Nephron (organoid): ENCODE measurements around the gene JAZF1.
A peak's percentile ranks its signal among the peaks of the same experiment; 100 is the strongest.

Experiments
- H3K27ac Mint-ChIP-seq, 3 experiments: 2 replicates each; pipeline ENCODE4 v1.8.0; 2020; ENCODE audit warnings: mixed read lengths in 3 of 3, mild to moderate bottlenecking in 2 of 3, moderate library complexity in 1 of 3
- H3K27me3 Mint-ChIP-seq: 2 replicates; pipeline ENCODE4 v1.8.0; 2021; ENCODE audit warnings: low read depth, mild to moderate bottlenecking, moderate library complexity, mixed read lengths
- H3K36me3 Mint-ChIP-seq: 2 replicates; pipeline ENCODE4 v1.8.0; 2020; ENCODE audit warnings: low read depth, mixed read lengths
- H3K4me1 Mint-ChIP-seq: 2 replicates; pipeline ENCODE4 v1.8.0; 2020; ENCODE audit warnings: mixed read lengths
- H3K4me3 Mint-ChIP-seq, 3 experiments: 2 replicates each; pipeline ENCODE4 v1.8.0; 2020; ENCODE audit warnings: mild to moderate bottlenecking in 3 of 3, mixed read lengths in 3 of 3, moderate library complexity in 2 of 3
- H3K9me3 Mint-ChIP-seq: 2 replicates; pipeline ENCODE4 v1.8.0; 2020; ENCODE audit warnings: mixed read lengths
- CTCF ChIP-seq, 3 experiments: fragments of 200-600 bp; sonication (generic); IDR thresholded peaks; one replicate each; pipeline ENCODE4 v1.5.0; 2021; ENCODE audit warnings: antibody characterized with exemption in 3 of 3; ENCODE audit not compliant: unreplicated experiment in 3 of 3

Gene JAZF1

GRCh38 chr7:28060371-28060950, 120.1 kb downstream of the JAZF1 start:
- Mint-ChIP-seq H3K27me3 (no peaks in the 10 kb centered on the region), H3K27ac (peak overlapping the region; percentile 14 to 46 (median 25)), H3K4me1 (peaks cover 41% of the 10 kb centered on the region), H3K4me3 (no peak overlapping the region), H3K36me3 (no peaks in the 10 kb centered on the region), H3K9me3 (peaks cover 6% of the 10 kb centered on the region)
- TF ChIP-seq CTCF (IDR thresholded peaks at IDR 0.05; ENCODE audit: unreplicated experiment in 3 of 3), result no peak

- Mint-ChIP-seq H3K36me3 (no peaks in the 10 kb centered on the region), H3K27me3 (no peaks in the 10 kb centered on the region), H3K4me3 (no peak overlapping the region), H3K4me1 (peaks cover 37% of the 10 kb centered on the region), H3K27ac (peak overlapping the region; percentile 75 to 89 (median 87)), H3K9me3 (peaks cover 6% of the 10 kb centered on the region)
- no peak for TF ChIP-seq CTCF (IDR thresholded peaks at IDR 0.05; ENCODE audit: unreplicated experiment in 3 of 3)
Observed at GRCh38 chr7:28055161-28055544, 125.4 kb downstream of the JAZF1 start.

- TF ChIP-seq CTCF (IDR thresholded peaks at IDR 0.05; ENCODE audit: unreplicated experiment in 3 of 3), result no peak
- H3K4me3 Mint-ChIP-seq, result no peak overlapping the region
- no peaks in the 10 kb centered on the region for H3K36me3 Mint-ChIP-seq
- H3K27me3 Mint-ChIP-seq, result no peaks in the 10 kb centered on the region
- peaks cover 4% of the 10 kb centered on the region for H3K9me3 Mint-ChIP-seq
- peaks cover 37% of the 10 kb centered on the region for H3K4me1 Mint-ChIP-seq
- peak overlapping the region; percentile 75 to 89 (median 87) for H3K27ac Mint-ChIP-seq
Observed at GRCh38 chr7:28054531-28055160, 125.9 kb downstream of the JAZF1 start.

GRCh38 chr7:28052933-28053332, 127.7 kb downstream of the JAZF1 start:
- no peaks in the 10 kb centered on the region for H3K27me3 Mint-ChIP-seq
- TF ChIP-seq CTCF (IDR thresholded peaks at IDR 0.05; ENCODE audit: unreplicated experiment in 3 of 3), result no peak
- H3K4me1 Mint-ChIP-seq, result peaks cover 37% of the 10 kb centered on the region
- peaks cover 2% of the 10 kb centered on the region for H3K9me3 Mint-ChIP-seq
- peak overlapping the region in 2 of 3 experiments; percentile 1 to 89 for H3K27ac Mint-ChIP-seq
- H3K36me3 Mint-ChIP-seq, result no peaks in the 10 kb centered on the region
- H3K4me3 Mint-ChIP-seq, result no peak overlapping the region

GRCh38 chr7:28048694-28049093, 131.9 kb downstream of the JAZF1 start:
- H3K36me3 Mint-ChIP-seq, result no peaks in the 10 kb centered on the region

More at GRCh38 chr7:28048694-28049093, 131.9 kb downstream of the JAZF1 start:
- peaks cover 2% of the 10 kb centered on the region for H3K9me3 Mint-ChIP-seq
- no peaks in the 10 kb centered on the region for H3K27me3 Mint-ChIP-seq
- no peak for TF ChIP-seq CTCF (IDR thresholded peaks at IDR 0.05; ENCODE audit: unreplicated experiment in 3 of 3)
- H3K4me1 Mint-ChIP-seq, result peaks cover 15% of the 10 kb centered on the region
- H3K27ac Mint-ChIP-seq, result no peak overlapping the region
- H3K4me3 Mint-ChIP-seq, result no peak overlapping the region
